HepG2 (cell line): ENCODE data around the gene BCAS1. TPM values are rescaled to one million over a fixed set of nuclear protein-coding genes. Genes with fewer than 3 reads are reported as not detected.

ENCODE experiments used
- ATAD3A ChIP-seq: sonication (generic); formaldehyde crosslinking; IDR thresholded peaks from 2 replicates; pipeline ENCODE4 v1.4.0; 2020; ENCODE audit warnings: missing genetic modification reagents
- SP1 ChIP-seq, 2 experiments: fragments of 450-650 bp in 1 of 2; sonication (generic) in 1 of 2; formaldehyde crosslinking in 1 of 2; IDR thresholded peaks; 2 replicates each; pipeline versions ENCODE4 v1.4.0 to v1.6.1; 2016 to 2020; ENCODE audit warnings: missing genetic modification reagents in 1 of 2
- ZC3H4 ChIP-seq: sonication (generic); formaldehyde crosslinking; IDR thresholded peaks from 2 replicates; pipeline ENCODE4 v1.4.0; 2020; ENCODE audit warnings: missing genetic modification reagents, borderline replicate concordance
- ZNF367 ChIP-seq: sonication (generic); formaldehyde crosslinking; IDR thresholded peaks from 2 replicates; pipeline ENCODE4 v1.4.0; 2020; ENCODE audit warnings: missing genetic modification reagents, borderline replicate concordance
- ZNF530 ChIP-seq: sonication (generic); formaldehyde crosslinking; IDR thresholded peaks from 2 replicates; pipeline ENCODE4 v1.5.0; 2020; ENCODE audit warnings: low read depth, mild to moderate bottlenecking, missing genetic modification reagents
- ZNF746 ChIP-seq: sonication (generic); formaldehyde crosslinking; IDR thresholded peaks from 2 replicates; pipeline ENCODE4 v1.8.0; 2022; ENCODE audit warnings: mild to moderate bottlenecking, missing genetic modification reagents
- ZSCAN12 ChIP-seq: sonication (generic); formaldehyde crosslinking; IDR thresholded peaks from 2 replicates; pipeline ENCODE4 v1.9.0; 2021; ENCODE audit warnings: mild to moderate bottlenecking, missing genetic modification reagents
- ZZZ3 ChIP-seq: sonication (generic); formaldehyde crosslinking; IDR thresholded peaks from 2 replicates; pipeline ENCODE4 v1.4.0; 2020; ENCODE audit warnings: missing genetic modification reagents, mild to moderate bottlenecking, borderline replicate concordance
- polyA plus RNA-seq, 8 experiments: library from polyadenylated mRNA; depleted of rRNA in 3 of 8; stranded (reverse) in 7 of 8; unstranded in 1 of 8; fragments of >200 nt; fragmentation: Illumina TruSeq in 4 of 8; extraction: Trizol in 4 of 8; gene quantifications; 2 replicates each; pipeline versions ENCODE4 v1.2.1 to v1.2.3, GENCODE V29; 2011 to 2016; ENCODE audit warnings: low read depth in 4 of 8, missing spikeins in 1 of 8, mixed read lengths in 1 of 8; ENCODE audit not compliant: insufficient read depth in 1 of 8
- total RNA-seq, 5 experiments: library from RNA; depleted of rRNA; stranded (reverse); fragments of >200 nt; fragmentation: Illumina TruSeq; extraction: Trizol; gene quantifications; 2 replicates each; pipeline ENCODE4 v1.2.3, GENCODE V29; 2016; ENCODE audit warnings: low read depth in 1 of 5
- TF ChIP-seq, protein P1 (sequence below): sonication (generic); formaldehyde crosslinking; IDR thresholded peaks from 2 replicates; pipeline ENCODE4 v1.4.0; 2020; ENCODE audit warnings: missing genetic modification reagents
- TF ChIP-seq, protein P2 (sequence below): sonication (generic); formaldehyde crosslinking; conservative IDR thresholded peaks from 2 replicates; pipeline ENCODE4 v1.8.0; 2022; ENCODE audit warnings: low read depth, missing genetic modification reagents
- TF ChIP-seq, protein P3 (sequence below): sonication (generic); formaldehyde crosslinking; IDR thresholded peaks from 2 replicates; pipeline ENCODE4 v1.4.0; 2020; ENCODE audit warnings: mild to moderate bottlenecking, missing genetic modification reagents
- TF ChIP-seq, protein P4 (sequence below): IDR thresholded peaks from 2 replicates; pipeline ENCODE4 v1.6.1; 2016; ENCODE audit warnings: missing compliant biosample characterization, missing genetic modification reagents, borderline replicate concordance
- TF ChIP-seq, protein P5 (sequence below): sonication (generic); formaldehyde crosslinking; IDR thresholded peaks from 2 replicates; pipeline ENCODE4 v1.4.0; 2020; ENCODE audit warnings: missing genetic modification reagents
- TF ChIP-seq, protein P6 (sequence below): sonication (generic); formaldehyde crosslinking; IDR thresholded peaks from 2 replicates; pipeline ENCODE4 v1.5.0; 2020; ENCODE audit warnings: mild to moderate bottlenecking, low read depth, missing genetic modification reagents, borderline replicate concordance

BCAS1 gene
- total and polyA plus RNA-seq, 2 of the 13 experiments (the other 11 are each of a cell fraction or from before 2014, with no cell fraction given) = 0.55 to 0.91 TPM

DNA sequence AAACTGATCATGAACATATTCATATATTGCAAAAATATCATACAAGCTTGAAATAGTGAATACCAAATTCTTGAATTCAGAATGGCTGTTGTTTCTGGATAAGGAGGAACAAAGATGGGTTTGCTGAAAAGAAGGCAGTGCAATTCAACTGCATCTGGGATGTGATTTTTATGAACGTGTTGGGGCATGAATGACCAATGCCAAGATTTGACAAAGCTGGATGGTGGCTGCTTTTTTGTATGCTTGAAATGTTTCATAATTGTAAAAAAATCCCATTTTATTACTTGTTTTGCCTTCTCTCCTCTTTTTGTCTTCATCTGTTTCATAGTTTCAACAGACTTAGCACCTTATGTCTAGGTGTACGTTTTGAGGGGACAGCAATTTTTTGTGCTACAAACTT is 36.8 kb upstream of the BCAS1 start (continued):
- TF ChIP-seq, protein P1, sequence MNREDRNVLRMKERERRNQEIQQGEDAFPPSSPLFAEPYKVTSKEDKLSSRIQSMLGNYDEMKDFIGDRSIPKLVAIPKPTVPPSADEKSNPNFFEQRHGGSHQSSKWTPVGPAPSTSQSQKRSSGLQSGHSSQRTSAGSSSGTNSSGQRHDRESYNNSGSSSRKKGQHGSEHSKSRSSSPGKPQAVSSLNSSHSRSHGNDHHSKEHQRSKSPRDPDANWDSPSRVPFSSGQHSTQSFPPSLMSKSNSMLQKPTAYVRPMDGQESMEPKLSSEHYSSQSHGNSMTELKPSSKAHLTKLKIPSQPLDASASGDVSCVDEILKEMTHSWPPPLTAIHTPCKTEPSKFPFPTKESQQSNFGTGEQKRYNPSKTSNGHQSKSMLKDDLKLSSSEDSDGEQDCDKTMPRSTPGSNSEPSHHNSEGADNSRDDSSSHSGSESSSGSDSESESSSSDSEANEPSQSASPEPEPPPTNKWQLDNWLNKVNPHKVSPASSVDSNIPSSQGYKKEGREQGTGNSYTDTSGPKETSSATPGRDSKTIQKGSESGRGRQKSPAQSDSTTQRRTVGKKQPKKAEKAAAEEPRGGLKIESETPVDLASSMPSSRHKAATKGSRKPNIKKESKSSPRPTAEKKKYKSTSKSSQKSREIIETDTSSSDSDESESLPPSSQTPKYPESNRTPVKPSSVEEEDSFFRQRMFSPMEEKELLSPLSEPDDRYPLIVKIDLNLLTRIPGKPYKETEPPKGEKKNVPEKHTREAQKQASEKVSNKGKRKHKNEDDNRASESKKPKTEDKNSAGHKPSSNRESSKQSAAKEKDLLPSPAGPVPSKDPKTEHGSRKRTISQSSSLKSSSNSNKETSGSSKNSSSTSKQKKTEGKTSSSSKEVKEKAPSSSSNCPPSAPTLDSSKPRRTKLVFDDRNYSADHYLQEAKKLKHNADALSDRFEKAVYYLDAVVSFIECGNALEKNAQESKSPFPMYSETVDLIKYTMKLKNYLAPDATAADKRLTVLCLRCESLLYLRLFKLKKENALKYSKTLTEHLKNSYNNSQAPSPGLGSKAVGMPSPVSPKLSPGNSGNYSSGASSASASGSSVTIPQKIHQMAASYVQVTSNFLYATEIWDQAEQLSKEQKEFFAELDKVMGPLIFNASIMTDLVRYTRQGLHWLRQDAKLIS = no peak
- TF ChIP-seq ZNF530 (CRISPR knock-in tag) (no peak), ATAD3A (CRISPR knock-in tag) (no peak), ZSCAN12 (CRISPR knock-in tag) (no peak), ZC3H4 (peak; percentile 73), ZZZ3 (CRISPR knock-in tag) (no peak), ZNF367 (CRISPR knock-in tag) (no peak), SP1 (IDR thresholded peaks at IDR 0.05) (no peak), SP1 (CRISPR knock-in tag; IDR thresholded peaks at IDR 0.05) (no peak), ZNF746 (no peak)
- TF ChIP-seq, protein P2, sequence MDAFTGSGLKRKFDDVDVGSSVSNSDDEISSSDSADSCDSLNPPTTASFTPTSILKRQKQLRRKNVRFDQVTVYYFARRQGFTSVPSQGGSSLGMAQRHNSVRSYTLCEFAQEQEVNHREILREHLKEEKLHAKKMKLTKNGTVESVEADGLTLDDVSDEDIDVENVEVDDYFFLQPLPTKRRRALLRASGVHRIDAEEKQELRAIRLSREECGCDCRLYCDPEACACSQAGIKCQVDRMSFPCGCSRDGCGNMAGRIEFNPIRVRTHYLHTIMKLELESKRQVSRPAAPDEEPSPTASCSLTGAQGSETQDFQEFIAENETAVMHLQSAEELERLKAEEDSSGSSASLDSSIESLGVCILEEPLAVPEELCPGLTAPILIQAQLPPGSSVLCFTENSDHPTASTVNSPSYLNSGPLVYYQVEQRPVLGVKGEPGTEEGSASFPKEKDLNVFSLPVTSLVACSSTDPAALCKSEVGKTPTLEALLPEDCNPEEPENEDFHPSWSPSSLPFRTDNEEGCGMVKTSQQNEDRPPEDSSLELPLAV (CRISPR knock-in tag) = no peak
- TF ChIP-seq, protein P3, sequence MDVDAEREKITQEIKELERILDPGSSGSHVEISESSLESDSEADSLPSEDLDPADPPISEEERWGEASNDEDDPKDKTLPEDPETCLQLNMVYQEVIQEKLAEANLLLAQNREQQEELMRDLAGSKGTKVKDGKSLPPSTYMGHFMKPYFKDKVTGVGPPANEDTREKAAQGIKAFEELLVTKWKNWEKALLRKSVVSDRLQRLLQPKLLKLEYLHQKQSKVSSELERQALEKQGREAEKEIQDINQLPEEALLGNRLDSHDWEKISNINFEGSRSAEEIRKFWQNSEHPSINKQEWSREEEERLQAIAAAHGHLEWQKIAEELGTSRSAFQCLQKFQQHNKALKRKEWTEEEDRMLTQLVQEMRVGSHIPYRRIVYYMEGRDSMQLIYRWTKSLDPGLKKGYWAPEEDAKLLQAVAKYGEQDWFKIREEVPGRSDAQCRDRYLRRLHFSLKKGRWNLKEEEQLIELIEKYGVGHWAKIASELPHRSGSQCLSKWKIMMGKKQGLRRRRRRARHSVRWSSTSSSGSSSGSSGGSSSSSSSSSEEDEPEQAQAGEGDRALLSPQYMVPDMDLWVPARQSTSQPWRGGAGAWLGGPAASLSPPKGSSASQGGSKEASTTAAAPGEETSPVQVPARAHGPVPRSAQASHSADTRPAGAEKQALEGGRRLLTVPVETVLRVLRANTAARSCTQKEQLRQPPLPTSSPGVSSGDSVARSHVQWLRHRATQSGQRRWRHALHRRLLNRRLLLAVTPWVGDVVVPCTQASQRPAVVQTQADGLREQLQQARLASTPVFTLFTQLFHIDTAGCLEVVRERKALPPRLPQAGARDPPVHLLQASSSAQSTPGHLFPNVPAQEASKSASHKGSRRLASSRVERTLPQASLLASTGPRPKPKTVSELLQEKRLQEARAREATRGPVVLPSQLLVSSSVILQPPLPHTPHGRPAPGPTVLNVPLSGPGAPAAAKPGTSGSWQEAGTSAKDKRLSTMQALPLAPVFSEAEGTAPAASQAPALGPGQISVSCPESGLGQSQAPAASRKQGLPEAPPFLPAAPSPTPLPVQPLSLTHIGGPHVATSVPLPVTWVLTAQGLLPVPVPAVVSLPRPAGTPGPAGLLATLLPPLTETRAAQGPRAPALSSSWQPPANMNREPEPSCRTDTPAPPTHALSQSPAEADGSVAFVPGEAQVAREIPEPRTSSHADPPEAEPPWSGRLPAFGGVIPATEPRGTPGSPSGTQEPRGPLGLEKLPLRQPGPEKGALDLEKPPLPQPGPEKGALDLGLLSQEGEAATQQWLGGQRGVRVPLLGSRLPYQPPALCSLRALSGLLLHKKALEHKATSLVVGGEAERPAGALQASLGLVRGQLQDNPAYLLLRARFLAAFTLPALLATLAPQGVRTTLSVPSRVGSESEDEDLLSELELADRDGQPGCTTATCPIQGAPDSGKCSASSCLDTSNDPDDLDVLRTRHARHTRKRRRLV (CRISPR knock-in tag) = peak; percentile 60; the same call in 1 of the 2 replicates
- TF ChIP-seq, protein P4, sequence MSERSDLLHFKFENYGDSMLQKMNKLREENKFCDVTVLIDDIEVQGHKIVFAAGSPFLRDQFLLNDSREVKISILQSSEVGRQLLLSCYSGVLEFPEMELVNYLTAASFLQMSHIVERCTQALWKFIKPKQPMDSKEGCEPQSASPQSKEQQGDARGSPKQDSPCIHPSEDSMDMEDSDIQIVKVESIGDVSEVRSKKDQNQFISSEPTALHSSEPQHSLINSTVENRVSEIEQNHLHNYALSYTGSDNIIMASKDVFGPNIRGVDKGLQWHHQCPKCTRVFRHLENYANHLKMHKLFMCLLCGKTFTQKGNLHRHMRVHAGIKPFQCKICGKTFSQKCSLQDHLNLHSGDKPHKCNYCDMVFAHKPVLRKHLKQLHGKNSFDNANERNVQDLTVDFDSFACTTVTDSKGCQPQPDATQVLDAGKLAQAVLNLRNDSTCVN = no peak
- TF ChIP-seq, protein P5, sequence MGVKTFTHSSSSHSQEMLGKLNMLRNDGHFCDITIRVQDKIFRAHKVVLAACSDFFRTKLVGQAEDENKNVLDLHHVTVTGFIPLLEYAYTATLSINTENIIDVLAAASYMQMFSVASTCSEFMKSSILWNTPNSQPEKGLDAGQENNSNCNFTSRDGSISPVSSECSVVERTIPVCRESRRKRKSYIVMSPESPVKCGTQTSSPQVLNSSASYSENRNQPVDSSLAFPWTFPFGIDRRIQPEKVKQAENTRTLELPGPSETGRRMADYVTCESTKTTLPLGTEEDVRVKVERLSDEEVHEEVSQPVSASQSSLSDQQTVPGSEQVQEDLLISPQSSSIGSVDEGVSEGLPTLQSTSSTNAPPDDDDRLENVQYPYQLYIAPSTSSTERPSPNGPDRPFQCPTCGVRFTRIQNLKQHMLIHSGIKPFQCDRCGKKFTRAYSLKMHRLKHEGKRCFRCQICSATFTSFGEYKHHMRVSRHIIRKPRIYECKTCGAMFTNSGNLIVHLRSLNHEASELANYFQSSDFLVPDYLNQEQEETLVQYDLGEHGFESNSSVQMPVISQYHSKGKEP (CRISPR knock-in tag) = 0 out of 2 replicates have a peak, but pooled peaks have one; percentile 24
- TF ChIP-seq, protein P6, sequence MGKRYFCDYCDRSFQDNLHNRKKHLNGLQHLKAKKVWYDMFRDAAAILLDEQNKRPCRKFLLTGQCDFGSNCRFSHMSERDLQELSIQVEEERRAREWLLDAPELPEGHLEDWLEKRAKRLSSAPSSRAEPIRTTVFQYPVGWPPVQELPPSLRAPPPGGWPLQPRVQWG (CRISPR knock-in tag) = no peak
